Mammary epithelial cell (primary cell): ENCODE data around the gene FREM3.

ENCODE experiments used
- CTCF ChIP-seq, 2 donors: IDR thresholded peaks in 1 of 2; conservative IDR thresholded peaks in 1 of 2; 2 replicates each; pipeline ENCODE4 v1.5.1; 2011 to 2012; ENCODE audit warnings: inconsistent platforms in 2 of 2, low read length in 2 of 2, mild to moderate bottlenecking in 2 of 2, control low read depth in 1 of 2, low read depth in 1 of 2; ENCODE audit not compliant: insufficient read depth in 1 of 2; ENCODE audit errors: extremely low read depth in 1 of 2
- EZH2 ChIP-seq: IDR thresholded peaks from 2 replicates; pipeline ENCODE4 v1.6.1; 2012; ENCODE audit warnings: low read length, inconsistent platforms, borderline replicate concordance

GRCh38 chr4:143598816-143599215 is 101.7 kb downstream of the FREM3 start:
- TF ChIP-seq CTCF (conservative IDR thresholded peaks at IDR 0.05 in 1 of 2, IDR thresholded peaks at IDR 0.05 in 1 of 2; ENCODE audit: extremely low read depth in 1 of 2, insufficient read depth in 1 of 2, low read depth in 1 of 2, low read length in 2 of 2) (no peak), EZH2 (no peak)
